Central memory CD4-positive, alpha-beta T cell (primary cell): ENCODE results near the gene TEX19.
"Not testable (repeated sequence)": the region's sequence is repeated elsewhere in the genome, so short reads cannot be mapped to it uniquely, and the experiment has no call there.

Source experiments
- DNase-seq: peaks from one replicate; pipeline ENCODE4 v3.0.0; 2022

Gene TEX19

DNA sequence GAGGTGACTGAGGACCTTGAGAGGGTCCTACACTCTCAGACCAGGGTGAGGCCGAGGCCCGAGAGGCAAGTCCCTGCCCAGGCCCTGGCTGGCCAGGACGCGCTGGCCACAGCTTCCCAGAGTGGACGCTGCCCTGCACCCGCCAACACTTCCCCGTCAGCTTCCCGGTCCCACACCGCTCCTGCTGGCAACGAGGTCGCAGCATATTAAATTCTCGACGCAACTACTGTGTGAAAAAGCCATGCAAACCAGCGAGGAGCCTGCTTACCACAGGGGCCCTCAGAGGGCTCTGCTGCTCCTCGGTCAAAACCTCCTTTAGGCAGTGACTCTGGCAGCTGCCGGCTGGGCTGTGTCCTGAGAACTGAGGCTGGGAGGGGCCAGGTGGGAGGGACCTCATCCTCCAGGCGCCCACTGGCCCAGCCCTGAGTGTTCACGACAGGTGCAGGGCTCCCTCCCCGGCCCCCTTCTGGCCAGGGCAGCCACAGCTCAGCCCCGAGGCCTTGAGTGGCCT is 2.1 kb upstream of the TEX19 start:
- no peak for DNase-seq

DNA sequence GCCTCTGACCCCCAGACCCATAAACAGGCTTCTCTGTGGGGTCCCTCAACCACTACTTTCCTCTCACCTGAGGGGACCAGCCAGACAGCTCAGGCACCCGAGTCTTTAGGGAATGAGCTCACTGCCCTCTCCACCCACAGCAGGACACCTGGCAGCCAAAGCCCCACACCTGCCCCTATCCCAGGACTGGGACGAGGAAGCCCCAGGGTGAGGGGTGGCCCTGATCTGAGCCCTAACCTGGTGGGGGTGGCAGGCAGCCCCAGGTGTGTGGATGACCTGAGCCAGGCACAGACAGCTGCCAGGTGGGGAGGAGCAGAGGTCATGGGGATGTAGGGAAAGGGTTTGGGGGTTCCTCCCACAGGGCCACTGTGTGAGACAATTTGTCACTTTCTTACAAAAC is 1.7 kb upstream of the TEX19 start:
- no peak for DNase-seq

- DNase-seq = not testable (repeated sequence)
Observed at GRCh38 chr17:82359451-82360074, 516 bp downstream of the TEX19 start.

DNA sequence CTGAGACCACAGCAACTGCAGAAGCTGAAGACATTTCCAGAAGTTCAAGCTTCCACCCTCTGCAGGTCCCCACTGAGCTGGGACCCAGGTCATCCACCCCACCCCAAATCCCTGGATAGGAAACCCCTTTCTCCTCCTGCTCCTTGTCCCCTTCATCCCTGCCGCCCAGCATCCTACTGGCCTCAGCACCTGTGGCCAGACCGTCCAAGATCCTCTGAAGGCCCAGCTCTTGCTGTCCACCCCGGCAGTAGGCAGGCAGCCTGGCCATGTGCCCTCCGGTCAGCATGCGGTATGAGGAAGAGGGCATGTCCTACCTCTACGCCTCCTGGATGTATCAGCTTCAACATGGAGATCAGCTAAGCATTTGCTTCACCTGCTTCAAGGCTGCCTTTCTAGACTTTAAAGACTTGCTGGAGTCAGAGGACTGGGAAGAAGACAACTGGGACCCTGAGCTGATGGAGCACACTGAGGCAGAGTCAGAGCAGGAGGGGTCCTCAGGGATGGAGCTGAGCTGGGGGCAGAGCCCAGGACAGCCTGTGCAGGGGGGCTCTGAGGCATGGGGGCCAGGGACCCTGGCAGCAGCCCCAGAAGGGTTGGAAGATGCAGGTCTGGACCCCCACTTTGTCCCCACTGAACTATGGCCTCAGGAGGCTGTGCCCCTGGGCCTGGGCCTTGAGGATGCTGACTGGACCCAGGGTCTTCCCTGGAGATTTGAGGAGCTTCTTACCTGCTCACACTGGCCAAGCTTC is 3.0 kb downstream of the TEX19 start:
- DNase-seq = no peak

- DNase-seq = no peak
Observed at GRCh38 chr17:82365606-82366295, 6.7 kb downstream of the TEX19 start.

- DNase-seq = no peak
Observed at GRCh38 chr17:82366749-82367148, 7.7 kb downstream of the TEX19 start.

DNA sequence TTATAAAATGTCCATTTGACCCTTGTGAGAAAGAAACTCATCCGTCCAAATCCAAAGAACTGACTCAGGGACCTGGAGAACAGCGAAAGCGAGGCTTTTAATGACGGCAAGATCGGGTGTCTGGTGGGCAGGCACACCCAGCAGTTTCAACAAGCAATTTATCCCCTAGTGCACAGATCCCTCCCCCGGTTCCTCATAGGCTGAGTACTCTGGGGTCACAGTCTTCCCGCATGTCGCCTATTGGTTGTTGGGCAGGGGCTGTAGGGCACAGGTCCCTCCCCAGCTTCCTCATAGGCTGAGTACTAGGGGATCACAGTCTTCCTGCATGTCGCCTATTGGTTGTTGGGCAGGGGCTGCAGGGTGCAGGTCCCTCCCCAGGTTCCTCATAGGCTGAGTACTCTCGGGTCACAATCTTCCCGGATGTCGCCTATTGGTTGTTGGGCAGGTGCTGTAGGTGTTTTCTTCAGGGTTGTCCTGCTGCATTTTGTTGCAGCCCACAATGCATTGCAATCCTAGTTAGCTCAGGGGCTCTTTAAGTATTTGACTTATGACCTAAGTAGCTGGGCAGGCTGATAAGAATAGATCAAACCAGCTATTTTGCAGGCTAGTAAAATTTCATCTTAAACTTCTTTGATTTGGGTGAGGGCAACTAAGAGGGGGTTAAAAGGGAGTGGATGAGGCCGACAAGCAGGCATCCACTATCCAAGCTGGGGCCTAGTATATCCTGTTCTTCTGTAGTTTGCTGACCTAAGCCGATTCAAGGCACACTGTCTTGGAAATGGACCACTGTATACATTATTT is 8.9 kb downstream of the TEX19 start:
- no peak for DNase-seq

DNA sequence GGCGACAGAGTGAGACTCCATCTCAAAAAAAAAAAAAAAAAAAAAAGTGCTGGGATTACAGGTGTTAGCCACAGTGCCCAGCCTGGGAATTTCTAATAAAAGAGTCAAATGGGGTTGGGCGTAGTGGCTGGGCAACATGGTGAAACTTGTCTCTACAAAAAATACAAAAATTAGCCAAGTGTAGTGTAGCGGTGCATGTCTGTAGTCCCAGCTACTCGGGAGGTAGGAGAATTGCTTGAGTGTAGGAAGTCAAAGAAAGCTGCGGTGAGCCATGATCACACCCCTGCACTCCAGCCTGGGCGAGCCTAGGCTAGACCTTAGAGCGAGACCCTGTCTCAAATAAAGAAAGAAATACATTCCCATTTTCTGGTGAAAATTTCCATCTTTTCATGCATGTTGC is 10.2 kb downstream of the TEX19 start:
- DNase-seq = no peak

DNA sequence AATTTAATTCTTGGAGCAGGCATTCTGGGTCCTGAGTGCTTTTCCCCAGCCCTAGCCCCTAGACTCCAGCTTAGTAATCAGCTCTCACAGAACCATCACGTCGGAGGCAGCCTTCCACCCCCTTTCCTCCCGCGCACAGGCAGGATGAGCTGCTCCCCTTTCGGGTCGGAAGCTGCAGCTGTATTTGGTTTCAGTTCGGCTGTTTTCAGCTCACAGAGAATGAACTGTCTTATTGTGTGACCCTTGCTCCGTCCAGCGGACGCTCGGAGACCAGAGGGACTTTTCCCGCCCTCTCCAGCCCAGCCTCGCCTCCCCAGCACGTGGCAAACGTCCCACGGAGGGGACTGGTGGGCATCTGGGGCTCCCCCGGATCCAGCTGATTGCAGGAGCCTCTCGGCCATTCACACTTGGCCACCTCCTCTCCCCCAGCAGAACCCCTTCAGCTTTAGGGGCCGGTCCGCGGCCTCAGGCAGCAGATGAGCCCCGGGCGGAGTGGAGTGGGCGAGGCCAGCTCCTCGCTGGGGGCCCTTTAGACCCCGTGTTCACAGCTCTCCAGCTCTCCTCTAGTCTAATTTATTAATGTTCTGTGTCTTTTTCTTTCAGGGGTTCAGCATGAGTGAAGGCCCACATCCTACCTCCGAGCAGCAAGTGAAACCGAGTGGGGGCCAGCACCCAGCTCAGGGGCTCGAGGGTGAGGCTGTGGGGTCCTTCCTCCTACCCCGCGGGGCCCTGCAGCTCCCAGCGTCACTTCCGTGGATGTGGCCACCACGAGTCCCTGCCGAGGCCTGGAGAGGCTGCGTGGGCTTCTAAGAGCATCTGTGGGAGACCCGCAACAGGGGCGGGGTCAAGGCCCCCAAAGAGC is 11.7 kb downstream of the TEX19 start:
- DNase-seq = no peak

DNA sequence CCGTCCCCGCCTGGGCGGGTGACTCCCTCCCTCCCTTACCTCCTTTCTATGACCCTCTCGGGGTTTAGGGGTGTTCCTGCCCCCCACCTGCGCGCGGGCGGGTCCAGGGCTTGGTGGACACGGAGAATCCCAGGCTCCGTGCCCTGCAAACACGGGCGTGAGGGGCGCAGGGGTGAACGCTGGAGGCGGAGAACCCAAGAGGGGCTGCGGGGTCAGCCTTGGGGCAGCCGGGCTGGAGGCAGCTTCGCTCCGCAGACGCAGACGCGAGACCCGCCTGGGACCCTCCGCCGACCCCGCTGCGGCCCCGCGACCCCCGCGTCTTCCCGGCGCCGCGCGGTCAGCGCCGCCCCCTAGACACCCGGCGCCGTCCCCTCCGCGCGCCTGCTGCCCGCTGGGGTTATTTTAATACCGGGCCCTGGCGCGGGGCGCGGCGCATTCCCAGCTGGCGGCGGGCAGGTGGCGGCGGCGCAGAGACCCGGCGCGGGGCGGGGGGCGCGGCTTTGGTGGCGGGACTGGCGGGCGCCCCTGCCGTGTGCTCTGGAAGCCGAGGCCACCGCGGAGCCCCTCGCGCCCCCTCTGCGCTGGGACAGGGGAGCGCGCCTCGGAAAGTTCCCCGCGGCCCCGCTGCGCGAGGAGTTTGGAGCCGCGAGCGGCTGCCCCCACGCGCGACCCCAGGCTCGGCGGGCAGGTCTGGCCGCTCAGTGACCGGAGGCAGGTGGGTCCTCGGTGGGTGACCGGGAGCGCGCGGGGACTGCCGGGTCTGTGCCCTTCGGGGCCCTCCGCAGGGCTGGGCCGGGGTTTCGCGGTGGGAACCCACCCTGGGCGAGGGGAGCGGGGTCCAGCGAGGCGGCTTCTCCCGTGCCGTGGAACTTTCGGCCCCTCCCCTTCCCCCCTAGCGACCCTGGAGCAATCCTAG is 12.5 kb downstream of the TEX19 start, which contains the start of gene UTS2R:
UTS2R (plus strand) TSS at position 433 of the 916 bp plus-strand sequence. CDS start 2,560 bp downstream, outside the sequence.
- DNase-seq = no peak

DNA sequence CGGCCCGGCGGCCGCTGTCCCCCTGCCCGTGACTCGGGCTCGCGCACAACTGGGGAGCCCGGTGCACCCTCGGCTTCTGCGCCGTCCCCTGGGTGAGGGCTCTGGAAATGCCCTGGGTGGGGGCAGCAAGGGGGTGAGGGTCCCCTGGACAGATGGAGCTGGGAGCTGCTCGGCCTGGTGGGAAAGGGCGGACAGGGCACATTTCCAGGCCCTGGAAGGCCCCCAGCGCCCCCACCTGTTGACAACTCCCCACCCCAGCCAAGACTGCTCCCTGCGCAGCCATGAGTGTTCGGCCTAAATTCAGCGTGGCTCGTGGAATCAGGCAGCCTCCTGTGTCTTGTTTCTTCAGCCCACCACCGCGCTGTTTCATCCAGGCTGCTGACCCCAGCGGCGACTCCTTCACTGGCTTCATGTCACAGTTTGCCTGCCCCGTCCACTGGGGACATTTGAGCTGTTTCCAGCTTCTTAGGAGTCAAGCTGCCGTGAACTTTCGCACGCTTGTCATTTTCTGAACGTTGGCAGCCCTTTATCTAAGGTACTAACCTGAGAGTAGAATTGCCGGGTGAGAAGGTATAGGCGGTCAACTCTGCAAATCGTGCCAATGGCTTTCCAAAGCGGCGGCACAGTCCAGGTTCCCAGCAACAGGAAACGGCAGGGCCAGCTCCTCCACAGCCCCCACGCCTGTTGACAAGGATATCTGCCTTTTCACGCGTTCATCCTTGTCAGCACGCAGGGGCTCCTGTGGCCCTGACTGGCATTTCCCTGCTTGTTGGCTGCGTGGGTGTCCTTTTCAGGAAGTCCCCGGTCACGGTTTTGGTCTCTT is 13.4 kb downstream of the TEX19 start:
- DNase-seq = no peak

- DNase-seq = not testable (repeated sequence)
Observed at GRCh38 chr17:82373072-82373452, 14.0 kb downstream of the TEX19 start.

- no peak for DNase-seq
Observed at GRCh38 chr17:82373731-82374625, 14.9 kb downstream of the TEX19 start.

- no peak for DNase-seq
Observed at GRCh38 chr17:82374626-82375331, 15.7 kb downstream of the TEX19 start.

DNA sequence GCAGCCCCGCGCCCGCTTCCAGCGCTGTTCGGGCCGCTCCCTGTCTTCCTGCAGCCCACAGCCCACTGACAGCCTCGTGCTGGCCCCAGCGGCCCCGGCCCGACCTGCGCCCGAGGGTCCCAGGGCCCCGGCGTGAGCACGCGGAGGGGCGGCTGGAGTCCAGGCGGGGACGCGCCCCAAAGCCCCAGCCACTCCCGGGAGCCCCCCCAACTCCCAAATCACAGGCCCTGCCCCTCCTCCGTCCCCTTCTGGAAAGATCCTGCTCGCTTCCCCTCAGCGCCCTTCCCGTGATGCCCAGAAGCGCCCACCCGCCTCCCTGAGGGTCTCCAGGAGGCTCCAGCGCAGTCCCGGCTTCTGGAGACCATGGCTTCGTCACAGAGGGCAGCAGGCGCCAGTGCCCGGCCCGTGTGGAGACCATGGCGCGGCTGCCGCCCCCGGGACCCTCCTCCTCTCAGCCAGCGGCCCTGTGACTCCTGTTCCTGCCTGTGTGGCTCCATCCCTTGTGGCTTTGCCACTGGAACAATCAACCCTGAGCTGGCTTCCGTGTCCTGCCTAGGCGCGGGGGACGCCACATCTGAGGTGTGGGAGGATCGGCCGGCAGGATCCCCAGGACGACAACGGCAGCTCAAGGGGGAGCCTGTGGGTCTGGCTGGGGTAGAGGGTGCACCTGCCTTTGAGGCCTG is 16.5 kb downstream of the TEX19 start:
- DNase-seq = no peak

DNA sequence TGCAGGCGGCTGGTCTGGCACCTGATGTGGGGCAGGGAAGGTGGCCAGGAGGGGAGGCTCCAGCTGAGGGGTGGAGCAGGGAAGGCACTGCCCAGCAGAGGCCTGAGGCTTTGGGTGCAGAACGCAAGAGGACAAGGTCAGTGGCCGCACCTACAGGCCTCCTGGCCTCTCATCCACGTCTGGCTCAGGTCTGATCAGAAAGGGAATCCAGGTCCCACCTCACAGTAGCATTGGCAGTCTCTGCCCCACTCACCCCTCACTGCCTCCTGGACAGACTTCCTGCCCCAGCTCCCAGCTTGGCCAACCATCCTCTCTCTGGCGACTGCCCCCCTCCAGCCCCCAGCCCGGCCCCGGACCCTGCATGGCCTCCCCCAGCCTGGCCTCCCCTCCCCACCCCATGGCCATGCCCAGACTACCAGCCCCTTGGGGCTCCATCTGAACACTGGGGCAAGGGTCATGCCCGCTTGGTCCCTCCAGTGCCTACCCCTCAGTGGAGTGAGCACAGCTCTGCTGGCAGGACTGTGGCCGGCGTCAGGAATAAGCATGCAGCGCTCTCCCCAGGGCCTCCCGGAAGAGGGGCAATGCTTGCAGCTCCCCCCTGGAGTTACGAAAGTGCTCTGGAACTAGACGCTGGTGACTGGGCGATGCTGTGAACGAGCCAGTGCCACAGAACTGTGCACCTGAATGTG is 17.1 kb downstream of the TEX19 start:
- no peak for DNase-seq

- DNase-seq = not testable (repeated sequence)
Observed at GRCh38 chr17:82377294-82377693, 18.2 kb downstream of the TEX19 start.
